Measurements from ENCODE around the gene FUS.
"Not testable (repeated sequence)": the region's sequence is repeated elsewhere in the genome, so short reads cannot be mapped to it uniquely, and the experiment has no call there.

Gene FUS

GRCh38 chr16:31184888-31185287, 4.9 kb downstream of the FUS start:
- DNase-seq (ENCODE audit: low read depth in 4 of 4, low spot score in 1 of 4): no peak

- no peak for DNase-seq (ENCODE audit: low read depth in 4 of 4, low spot score in 1 of 4)
Measured at GRCh38 chr16:31185339-31185738, 5.4 kb downstream of the FUS start.

GRCh38 chr16:31186176-31186575, 6.2 kb downstream of the FUS start:
- no peak for DNase-seq (ENCODE audit: low read depth in 4 of 4, low spot score in 1 of 4)

GRCh38 chr16:31186930-31187807, 7.2 kb downstream of the FUS start:
- no peak for DNase-seq (ENCODE audit: low read depth in 4 of 4, low spot score in 1 of 4)

- DNase-seq (ENCODE audit: low read depth in 4 of 4, low spot score in 1 of 4): no peak
Measured at GRCh38 chr16:31187808-31188189, 7.9 kb downstream of the FUS start.

- no peak for DNase-seq (ENCODE audit: low read depth in 4 of 4, low spot score in 1 of 4)
Measured at GRCh38 chr16:31188450-31189411, 8.8 kb downstream of the FUS start.

GRCh38 chr16:31189412-31189778, 9.5 kb downstream of the FUS start:
- DNase-seq (ENCODE audit: low read depth in 4 of 4, low spot score in 1 of 4): no peak

GRCh38 chr16:31190061-31190460, 10.1 kb downstream of the FUS start:
- DNase-seq (ENCODE audit: low read depth in 4 of 4, low spot score in 1 of 4): no peak

GRCh38 chr16:31190818-31191444, 11.0 kb downstream of the FUS start:
- no peak for DNase-seq (ENCODE audit: low read depth in 4 of 4, low spot score in 1 of 4)

GRCh38 chr16:31191697-31192428, 11.9 kb downstream of the FUS start:
- DNase-seq (ENCODE audit: low read depth in 4 of 4, low spot score in 1 of 4): no peak

- DNase-seq (ENCODE audit: low read depth in 4 of 4, low spot score in 1 of 4): no peak
Measured at GRCh38 chr16:31192856-31193642, 13.1 kb downstream of the FUS start.

- DNase-seq (ENCODE audit: low read depth in 4 of 4, low spot score in 1 of 4): no peak
Measured at GRCh38 chr16:31193874-31194273, 13.9 kb downstream of the FUS start.

GRCh38 chr16:31194898-31195297, 15.0 kb downstream of the FUS start:
- no peak for DNase-seq (ENCODE audit: low read depth in 4 of 4, low spot score in 1 of 4)

- not testable (repeated sequence) for DNase-seq (ENCODE audit: low read depth in 4 of 4, low spot score in 1 of 4)
Measured at GRCh38 chr16:31195861-31196260, 15.9 kb downstream of the FUS start.

GRCh38 chr16:31196324-31197088, 16.6 kb downstream of the FUS start:
- no peak for DNase-seq (ENCODE audit: low read depth in 4 of 4, low spot score in 1 of 4)

GRCh38 chr16:31198207-31198882, 18.4 kb downstream of the FUS start:
- no peak for DNase-seq (ENCODE audit: low read depth in 4 of 4, low spot score in 1 of 4)

- no peak for DNase-seq (ENCODE audit: low read depth in 4 of 4, low spot score in 1 of 4)
Measured at GRCh38 chr16:31199430-31200041, 19.6 kb downstream of the FUS start.

GRCh38 chr16:31200111-31200510, 20.2 kb downstream of the FUS start:
- not testable (repeated sequence) for DNase-seq (ENCODE audit: low read depth in 4 of 4, low spot score in 1 of 4)
